GM23338 (cell line): ENCODE results near the gene NLRP9. TPM values are rescaled to one million over a fixed set of nuclear protein-coding genes. Genes with fewer than 3 reads are reported as not detected.

Experiments
- REST ChIP-seq: IDR thresholded peaks from one replicate; pipeline ENCODE4 v1.6.1; 2018; ENCODE audit warnings: antibody characterized with exemption; ENCODE audit not compliant: unreplicated experiment
- ZNF114 ChIP-seq: fragments of 250-450 bp; sonication (Bioruptor Pico); IDR thresholded peaks from 2 replicates; pipeline ENCODE4 v1.5.0; 2020; ENCODE audit warnings: mild to moderate bottlenecking, moderate library complexity
- ZNF462 ChIP-seq: fragments of 250-450 bp; sonication (Bioruptor Pico); IDR thresholded peaks from 2 replicates; pipeline ENCODE4 v1.5.0; 2020; ENCODE audit warnings: mild to moderate bottlenecking, moderate library complexity
- polyA plus RNA-seq: library from polyadenylated mRNA; unstranded; fragments of >200 nt; fragmentation: Nextera tagmentation; extraction: Ambion mirVana; gene quantifications from 2 replicates; pipeline ENCODE4 v1.2.1, GENCODE V29; 2016
- total RNA-seq: library from RNA; depleted of rRNA; stranded (reverse); fragments of >200 nt; shearing (Covaris generic); gene quantifications from 2 replicates; pipeline ENCODE4 v1.2.3, GENCODE V29; 2014

The NLRP9 gene
- total and polyA plus RNA-seq, 2 experiments from 2014 or later = not detected

DNA sequence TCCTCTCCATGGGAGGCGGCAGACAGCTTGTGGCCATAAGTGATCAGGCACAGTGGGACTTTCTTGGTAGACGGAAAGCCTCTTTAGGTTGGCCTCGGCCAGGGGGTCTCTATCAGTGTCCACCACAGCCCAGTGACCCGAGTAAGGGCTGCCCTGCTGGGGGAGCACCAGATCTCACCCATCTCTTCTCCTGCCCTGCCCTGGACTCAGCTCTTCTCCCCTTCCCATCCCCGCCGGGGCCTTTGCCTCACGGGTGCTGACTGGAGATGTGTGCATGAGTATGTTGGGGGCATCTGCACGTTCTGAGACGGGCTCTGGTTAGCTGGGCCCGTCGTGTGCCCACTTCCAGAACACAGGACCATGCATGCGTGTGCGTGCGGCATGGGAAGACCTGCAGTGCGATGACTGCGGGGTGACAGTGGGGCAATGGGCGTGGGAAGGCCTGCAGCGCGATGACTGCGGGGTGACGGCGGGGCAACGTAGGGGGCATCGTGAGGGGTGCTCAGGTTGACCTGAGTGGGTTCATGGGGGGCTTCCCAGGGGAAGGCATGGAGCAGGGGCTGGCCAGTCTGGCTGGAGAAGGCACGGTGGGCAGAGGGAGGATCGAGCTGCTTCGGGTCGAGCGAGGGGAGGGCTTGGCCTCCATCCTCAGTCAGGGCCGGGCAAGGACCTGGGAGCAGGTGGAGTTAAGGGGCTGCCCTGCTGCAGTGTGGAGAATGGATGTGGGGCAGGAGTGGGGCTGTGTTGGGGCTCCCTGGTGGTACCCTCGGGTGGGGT is 47.2 kb downstream of the NLRP9 start (continued):
- TF ChIP-seq REST = no peak
- no peak for TF ChIP-seq ZNF114
- no peak for TF ChIP-seq ZNF462 (CRISPR knock-in tag)
